Effector memory CD8-positive, alpha-beta T cell (primary cell): ENCODE results near the gene SFTPB.
A peak's percentile ranks its signal among the peaks of the same experiment; 100 is the strongest.

Source experiments
- ATAC-seq: fragments of 150-1000 bp; cut with Tn5 transposase; replicated peaks from 2 replicates; pipeline ENCODE4 v1.10.0; 2021; ENCODE audit warnings: mild to moderate bottlenecking, moderate library complexity
- DNase-seq, 3 experiments: peaks; one replicate each; pipeline ENCODE4 v3.0.0; 2021
- H3K27ac Mint-ChIP-seq, 2 donors: one replicate each; pipeline ENCODE4 v1.8.0; 2022; ENCODE audit warnings: mild to moderate bottlenecking in 2 of 2, mixed read lengths in 2 of 2, moderate library complexity in 2 of 2
- H3K27me3 Mint-ChIP-seq, 2 donors: one replicate each; pipeline ENCODE4 v1.8.0; 2022; ENCODE audit warnings: mixed read lengths in 2 of 2
- H3K36me3 Mint-ChIP-seq: one replicate; pipeline ENCODE4 v1.8.0; 2022; ENCODE audit warnings: mild to moderate bottlenecking, moderate library complexity, mixed read lengths; ENCODE audit not compliant: insufficient read depth
- H3K4me1 Mint-ChIP-seq, 2 donors: one replicate each; pipeline ENCODE4 v1.8.0; 2022; ENCODE audit warnings: low read depth in 2 of 2, mixed read lengths in 2 of 2
- H3K4me3 Mint-ChIP-seq, 2 donors: one replicate each; pipeline ENCODE4 v1.8.0; 2022; ENCODE audit warnings: mild to moderate bottlenecking in 2 of 2, mixed read lengths in 2 of 2, moderate library complexity in 2 of 2
- H3K9me3 Mint-ChIP-seq, 2 donors: one replicate each; pipeline ENCODE4 v1.8.0; 2022; ENCODE audit warnings: mixed read lengths in 2 of 2

The SFTPB gene

GRCh38 chr2:85651097-85651496, 16.9 kb downstream of the SFTPB start:
- no peak for DNase-seq
- Mint-ChIP-seq H3K36me3 (peaks cover 86% of the 10 kb centered on the region), H3K27me3 (no peaks in the 10 kb centered on the region), H3K4me3 (no peak overlapping the region), H3K9me3 (no peaks in the 10 kb centered on the region), H3K4me1 (no peaks in the 10 kb centered on the region), H3K27ac (no peak overlapping the region)
- ATAC-seq: no peak

GRCh38 chr2:85650456-85650855, 17.5 kb downstream of the SFTPB start:
- no peak for DNase-seq
- no peak overlapping the region for H3K4me3 Mint-ChIP-seq
- no peak for ATAC-seq
- H3K9me3 Mint-ChIP-seq: no peaks in the 10 kb centered on the region
- H3K36me3 Mint-ChIP-seq: peaks cover 91% of the 10 kb centered on the region
- no peaks in the 10 kb centered on the region for H3K4me1 Mint-ChIP-seq
- no peaks in the 10 kb centered on the region for H3K27me3 Mint-ChIP-seq
- H3K27ac Mint-ChIP-seq: no peak overlapping the region

DNA sequence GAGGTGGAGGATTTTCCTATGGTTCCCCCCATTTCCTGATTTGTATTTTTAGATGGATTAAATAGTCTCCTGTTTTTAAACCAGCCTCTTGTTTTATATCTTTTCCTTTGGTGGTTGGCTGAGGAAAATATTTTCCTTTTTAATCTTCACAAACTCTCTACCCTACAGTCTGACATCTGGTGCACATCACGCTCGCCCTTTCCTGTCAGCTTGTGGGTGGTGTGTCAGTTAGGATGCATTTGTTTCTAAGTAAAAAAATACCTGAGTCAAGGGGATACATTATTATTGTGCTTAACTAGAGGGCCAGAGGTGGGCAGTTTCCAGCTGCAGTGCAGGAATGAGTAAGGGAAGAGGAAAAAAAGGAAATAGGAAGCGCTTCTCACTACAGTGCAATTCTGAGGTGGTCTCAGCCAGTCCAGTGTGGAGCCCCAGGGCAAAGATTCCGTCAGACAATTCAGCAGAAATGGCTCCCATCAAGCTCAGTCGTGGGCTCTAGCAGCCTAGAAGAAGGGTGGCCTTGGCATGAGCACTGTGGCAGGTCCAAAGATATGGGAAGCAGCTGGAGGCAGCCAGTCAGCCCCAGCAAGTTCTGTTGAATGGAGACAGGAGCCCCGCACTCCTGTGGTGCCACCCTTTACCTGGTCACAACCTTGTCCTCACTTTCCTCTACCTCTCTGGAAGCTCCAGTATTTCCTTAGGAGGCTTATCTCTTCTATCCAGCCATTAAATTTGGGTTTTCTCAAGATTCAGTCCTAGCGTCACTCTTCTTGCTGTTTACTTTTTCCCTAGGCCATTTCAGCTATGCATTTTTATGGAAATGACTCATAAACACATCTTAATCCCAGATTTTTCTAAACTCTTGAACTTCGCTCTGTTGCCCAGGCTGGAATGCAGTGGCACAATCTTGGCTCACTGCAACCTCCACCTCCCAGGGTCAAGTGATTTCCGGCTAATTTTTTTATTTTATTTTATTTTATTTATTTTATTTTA, 18.5 kb downstream of the SFTPB start:
- DNase-seq (no peak), ATAC-seq (no peak)
- H3K4me3 Mint-ChIP-seq: no peak overlapping the region
- no peaks in the 10 kb centered on the region for H3K4me1 Mint-ChIP-seq
- peak overlapping the region in 1 of 2 donors; percentile 27 for H3K27ac Mint-ChIP-seq
- peaks cover 92% of the 10 kb centered on the region for H3K36me3 Mint-ChIP-seq
- no peaks in the 10 kb centered on the region for H3K27me3 Mint-ChIP-seq
- H3K9me3 Mint-ChIP-seq: no peaks in the 10 kb centered on the region

- Mint-ChIP-seq H3K27me3 (no peaks in the 10 kb centered on the region), H3K4me3 (no peak overlapping the region), H3K9me3 (no peaks in the 10 kb centered on the region), H3K27ac (no peak overlapping the region), H3K4me1 (no peaks in the 10 kb centered on the region), H3K36me3 (peaks cover 93% of the 10 kb centered on the region)
- ATAC-seq (peak; percentile 21), DNase-seq (no peak)
Observed at GRCh38 chr2:85648619-85649018, 19.4 kb downstream of the SFTPB start.

DNA sequence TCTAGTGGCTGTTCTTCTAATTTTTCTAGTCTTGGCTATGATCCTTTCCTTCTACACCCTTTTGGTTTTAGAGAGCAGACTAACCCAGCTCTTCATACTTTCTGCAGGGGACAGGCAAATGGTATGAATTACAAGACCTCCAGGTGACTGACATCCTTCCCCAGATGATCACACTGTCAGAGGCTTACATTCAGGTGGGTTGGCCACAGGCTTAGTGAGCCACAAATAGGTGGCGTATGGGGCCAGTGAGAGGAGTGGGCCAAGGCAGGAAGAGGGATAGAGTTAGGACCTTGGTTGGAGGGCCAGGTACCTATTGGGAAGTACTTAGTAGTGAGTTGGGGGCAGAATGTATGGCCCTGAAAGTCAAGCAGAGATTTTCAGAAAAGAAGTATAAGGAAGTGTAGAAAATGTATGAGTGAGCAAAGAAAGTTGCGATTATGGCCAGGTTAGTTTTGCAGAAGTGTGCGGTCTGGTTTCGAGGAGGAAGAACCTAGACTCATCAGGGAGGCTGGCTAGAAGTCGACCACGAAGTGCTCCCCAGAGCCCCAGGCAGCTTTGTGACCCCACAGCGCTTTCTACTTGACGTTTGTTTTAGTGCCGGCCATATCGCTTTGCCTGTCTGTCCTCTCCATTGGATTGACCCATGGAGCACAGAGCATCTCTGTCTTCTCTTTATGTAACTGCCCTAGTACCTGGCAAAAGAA, 20.0 kb downstream of the SFTPB start:
- DNase-seq: no peak
- H3K27ac Mint-ChIP-seq: no peak overlapping the region
- no peaks in the 10 kb centered on the region for H3K4me1 Mint-ChIP-seq
- no peaks in the 10 kb centered on the region for H3K27me3 Mint-ChIP-seq
- peaks cover 94% of the 10 kb centered on the region for H3K36me3 Mint-ChIP-seq
- no peaks in the 10 kb centered on the region for H3K9me3 Mint-ChIP-seq
- no peak for ATAC-seq
- no peak overlapping the region for H3K4me3 Mint-ChIP-seq

- Mint-ChIP-seq H3K36me3 (peaks cover 96% of the 10 kb centered on the region), H3K9me3 (no peaks in the 10 kb centered on the region), H3K27me3 (no peaks in the 10 kb centered on the region), H3K27ac (no peak overlapping the region), H3K4me1 (peaks cover 0 to 3% of the 10 kb centered on the region in 2 donors), H3K4me3 (no peak overlapping the region)
- DNase-seq: no peak
- ATAC-seq: no peak
Observed at GRCh38 chr2:85646166-85646565, 21.8 kb downstream of the SFTPB start.

DNA sequence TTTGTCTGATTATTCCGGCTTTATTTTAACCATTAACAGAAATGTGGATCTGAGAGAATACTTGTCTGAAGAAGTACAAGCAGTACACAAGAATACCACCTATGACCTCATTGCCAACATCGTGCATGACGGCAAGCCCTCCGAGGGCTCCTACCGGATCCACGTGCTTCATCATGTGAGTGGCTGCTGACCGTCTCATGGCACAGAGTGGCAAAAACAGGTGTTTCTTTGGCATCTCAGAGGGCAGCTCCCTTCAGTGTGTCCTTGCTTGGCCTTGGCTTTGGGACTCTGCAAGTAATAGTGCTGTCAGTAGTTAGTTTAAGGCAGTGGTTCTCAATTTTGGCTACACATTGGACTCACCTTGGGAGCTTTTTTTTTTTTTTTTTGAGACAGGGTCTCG, 23.1 kb downstream of the SFTPB start:
- Mint-ChIP-seq H3K27me3 (no peaks in the 10 kb centered on the region), H3K36me3 (peaks cover 99% of the 10 kb centered on the region), H3K27ac (no peak overlapping the region), H3K9me3 (no peaks in the 10 kb centered on the region), H3K4me3 (no peak overlapping the region), H3K4me1 (peaks cover 0 to 5% of the 10 kb centered on the region in 2 donors)
- DNase-seq (no peak), ATAC-seq (no peak)

- H3K36me3 Mint-ChIP-seq: peaks cover 99% of the 10 kb centered on the region
- H3K4me1 Mint-ChIP-seq: peaks cover 0 to 7% of the 10 kb centered on the region in 2 donors
- H3K9me3 Mint-ChIP-seq: no peaks in the 10 kb centered on the region
- H3K4me3 Mint-ChIP-seq: no peak overlapping the region
- DNase-seq: no peak
- no peaks in the 10 kb centered on the region for H3K27me3 Mint-ChIP-seq
- no peak for ATAC-seq
- peak overlapping the region in 1 of 2 donors; percentile 32 for H3K27ac Mint-ChIP-seq
Observed at GRCh38 chr2:85642725-85643124, 25.3 kb downstream of the SFTPB start.

- ATAC-seq (no peak), DNase-seq (no peak)
- Mint-ChIP-seq H3K9me3 (no peaks in the 10 kb centered on the region), H3K4me1 (peaks cover 12 to 14% of the 10 kb centered on the region in 2 donors), H3K36me3 (peaks cover 91% of the 10 kb centered on the region), H3K4me3 (no peak overlapping the region), H3K27me3 (no peaks in the 10 kb centered on the region), H3K27ac (no peak overlapping the region)
Observed at GRCh38 chr2:85635636-85636035, 32.4 kb downstream of the SFTPB start.

DNA sequence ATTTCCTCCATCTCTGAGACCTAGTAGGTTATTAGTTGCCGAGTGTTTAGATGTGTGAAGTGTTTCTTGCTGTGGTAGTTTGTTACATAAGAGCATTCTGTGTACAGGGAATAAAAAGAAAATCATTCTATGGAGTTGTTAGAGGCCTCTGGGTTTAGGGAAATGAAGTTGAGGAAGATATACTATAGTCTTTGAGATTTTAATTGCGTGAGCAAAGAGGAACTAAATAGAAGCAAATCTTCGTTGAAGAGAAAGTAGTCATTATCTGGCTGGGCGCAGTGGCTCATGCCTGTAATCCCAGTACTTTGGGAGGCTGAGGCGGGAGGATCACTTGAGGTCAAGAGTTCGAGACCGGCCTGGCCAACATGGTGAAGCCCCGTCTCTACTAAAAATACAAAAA, 33.0 kb downstream of the SFTPB start:
- Mint-ChIP-seq H3K4me3 (no peak overlapping the region), H3K9me3 (no peaks in the 10 kb centered on the region), H3K36me3 (peaks cover 91% of the 10 kb centered on the region), H3K4me1 (peaks cover 12 to 14% of the 10 kb centered on the region in 2 donors), H3K27ac (peak overlapping the region; percentile 24 to 50), H3K27me3 (no peaks in the 10 kb centered on the region)
- no peak for ATAC-seq
- DNase-seq: no peak

- Mint-ChIP-seq H3K4me3 (no peak overlapping the region), H3K4me1 (peaks cover 10 to 12% of the 10 kb centered on the region in 2 donors), H3K27me3 (no peaks in the 10 kb centered on the region), H3K9me3 (no peaks in the 10 kb centered on the region), H3K36me3 (peaks cover 92% of the 10 kb centered on the region), H3K27ac (no peak overlapping the region)
- ATAC-seq (no peak), DNase-seq (no peak)
Observed at GRCh38 chr2:85631316-85631715, 36.7 kb downstream of the SFTPB start.

DNA sequence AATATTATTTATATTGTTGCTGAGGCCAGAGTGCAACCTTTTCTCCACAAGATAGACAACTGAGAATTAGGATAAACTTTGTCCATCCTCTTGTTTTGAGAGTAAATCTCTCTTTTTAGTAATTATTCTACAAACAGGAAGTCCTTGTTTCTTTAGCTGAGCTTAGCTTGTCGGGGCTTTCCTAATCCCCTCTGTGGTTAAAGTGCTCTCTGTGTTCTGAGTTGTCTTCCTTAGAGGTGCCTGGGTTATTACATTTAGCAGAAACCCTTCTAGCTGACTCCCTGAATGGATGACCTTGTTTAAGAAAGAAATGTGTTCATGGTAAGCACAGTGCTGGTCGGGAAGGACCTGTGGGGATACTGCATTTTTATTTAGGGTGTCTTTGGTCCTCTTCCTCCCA, 39.3 kb downstream of the SFTPB start:
- Mint-ChIP-seq H3K4me3 (no peak overlapping the region), H3K4me1 (peaks cover 4 to 5% of the 10 kb centered on the region in 2 donors), H3K9me3 (no peaks in the 10 kb centered on the region), H3K36me3 (peaks cover 99% of the 10 kb centered on the region), H3K27ac (peak overlapping the region; percentile 20 to 82), H3K27me3 (no peaks in the 10 kb centered on the region)
- DNase-seq: no peak
- peak; percentile 48 for ATAC-seq

DNA sequence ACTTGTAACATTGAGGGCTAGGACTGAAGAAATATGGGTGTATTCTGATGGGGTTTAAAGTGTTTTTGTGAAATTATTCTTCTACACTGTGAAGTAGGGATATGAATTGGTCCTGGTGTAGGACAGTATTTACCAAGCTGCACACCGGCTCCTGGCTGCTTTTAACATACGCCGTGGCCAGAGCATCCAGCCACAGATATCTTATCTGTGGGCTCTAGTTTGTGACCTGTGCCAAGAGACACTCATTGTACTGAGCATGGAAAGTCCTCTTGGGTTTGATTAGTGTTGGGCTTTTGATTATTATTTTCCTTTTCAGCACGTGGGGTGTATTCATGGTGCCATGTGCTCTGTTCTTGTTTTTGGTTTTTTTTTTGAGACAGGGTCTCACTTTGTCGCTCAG, 44.0 kb downstream of the SFTPB start:
- H3K27ac Mint-ChIP-seq: peak overlapping the region; percentile 19 to 51

GRCh38 chr2:85621338-85621737, 46.7 kb downstream of the SFTPB start:
- no peak overlapping the region for H3K4me3 Mint-ChIP-seq
- no peak for ATAC-seq
- peak overlapping the region in 1 of 2 donors; percentile 52 for H3K27ac Mint-ChIP-seq
- H3K36me3 Mint-ChIP-seq: peaks cover 81% of the 10 kb centered on the region
- no peaks in the 10 kb centered on the region for H3K27me3 Mint-ChIP-seq
- no peak for DNase-seq
- H3K4me1 Mint-ChIP-seq: peaks cover 8 to 11% of the 10 kb centered on the region in 2 donors
- no peaks in the 10 kb centered on the region for H3K9me3 Mint-ChIP-seq

More for the DNA sequence above, 44.0 kb downstream of the SFTPB start:
- ATAC-seq (no peak), DNase-seq (no peak)
- H3K4me1 Mint-ChIP-seq: peaks cover 1 to 5% of the 10 kb centered on the region in 2 donors
- no peaks in the 10 kb centered on the region for H3K9me3 Mint-ChIP-seq
- H3K4me3 Mint-ChIP-seq: no peak overlapping the region
- H3K27me3 Mint-ChIP-seq: no peaks in the 10 kb centered on the region
- H3K36me3 Mint-ChIP-seq: peaks cover 90% of the 10 kb centered on the region
